ENCODE results near the gene TIAM2. TPM values are rescaled to one million over a fixed set of nuclear protein-coding genes. Genes with fewer than 3 reads are reported as not detected.

Gene TIAM2
- total and polyA plus RNA-seq, 12 donors: 4.0 to 24.7 (median 8.8) TPM

GRCh38 chr6:155142168-155143028, 147.3 kb downstream of the TIAM2 start:
- no peaks in the 10 kb centered on the region for H3K9me3 ChIP-seq (replicated peaks in 1 of 3)
- peak overlapping the region in 1 of 4 donors; percentile 44 for H3K4me3 ChIP-seq
- peaks cover 7 to 12% of the 10 kb centered on the region in 2 donors for H3K4me1 ChIP-seq (replicated peaks in 1 of 2)
- 63 to 72% (median 67%) methylated on average over 13 of the region's 13 CpGs for WGBS, 4 donors
- DNase-seq: no peak
- H3K27ac ChIP-seq: peak overlapping the region in 1 of 5 donors; percentile 28
- H3K27me3 ChIP-seq: no peaks in the 10 kb centered on the region
- TF ChIP-seq POLR2A (IDR thresholded peaks at IDR 0.05) (no peak), CTCF (IDR thresholded peaks at IDR 0.05) (no peak)
- H3K36me3 ChIP-seq (replicated peaks in 1 of 2): no peaks in the 10 kb centered on the region
- intact Hi-C loops (cut with DNase I): no loop called here

GRCh38 chr6:155143029-155143577, 148.0 kb downstream of the TIAM2 start:
- Histone ChIP-seq H3K36me3 (replicated peaks in 1 of 2) (no peaks in the 10 kb centered on the region), H3K9me3 (replicated peaks in 1 of 3) (no peaks in the 10 kb centered on the region), H3K27ac (peak overlapping the region in 2 of 5 donors; percentile 9 to 28), H3K27me3 (no peaks in the 10 kb centered on the region), H3K4me3 (peak overlapping the region in 2 of 4 donors; percentile 20 to 44), H3K4me1 (replicated peaks in 1 of 2) (peaks cover 7 to 12% of the 10 kb centered on the region in 2 donors)
- intact Hi-C loops (cut with DNase I): no loop called here
- DNase-seq: no peak
- no peak for TF ChIP-seq CTCF (IDR thresholded peaks at IDR 0.05)
- no peak for TF ChIP-seq POLR2A (IDR thresholded peaks at IDR 0.05)
- WGBS, 4 donors: 18 to 38% (median 28%) methylated on average over 4 of the region's 4 CpGs

GRCh38 chr6:155143578-155144106, 148.5 kb downstream of the TIAM2 start:
- Histone ChIP-seq H3K27me3 (no peaks in the 10 kb centered on the region), H3K36me3 (replicated peaks in 1 of 2) (no peaks in the 10 kb centered on the region), H3K4me1 (replicated peaks in 1 of 2) (peaks cover 7 to 12% of the 10 kb centered on the region in 2 donors), H3K4me3 (peak overlapping the region in 2 of 4 donors; percentile 20 to 44), H3K9me3 (replicated peaks in 1 of 3) (no peaks in the 10 kb centered on the region), H3K27ac (peak overlapping the region in 2 of 5 donors; percentile 9 to 28)
- 43 to 58% (median 49%) methylated on average over 7 of the region's 7 CpGs for WGBS, 4 donors
- TF ChIP-seq CTCF (IDR thresholded peaks at IDR 0.05) (no peak), POLR2A (IDR thresholded peaks at IDR 0.05) (no peak)
- intact Hi-C loops (cut with DNase I): no loop called here
- no peak for DNase-seq

- Histone ChIP-seq H3K27ac (no peak overlapping the region), H3K9me3 (replicated peaks in 1 of 3) (no peaks in the 10 kb centered on the region), H3K4me1 (replicated peaks in 1 of 2) (peaks cover 7 to 12% of the 10 kb centered on the region in 2 donors), H3K4me3 (no peak overlapping the region), H3K27me3 (no peaks in the 10 kb centered on the region), H3K36me3 (replicated peaks in 1 of 2) (no peaks in the 10 kb centered on the region)
- WGBS, 4 donors: 85 to 96% (median 93%) methylated on average over 4 of the region's 4 CpGs
- intact Hi-C loops (cut with DNase I): no loop called here
- no peak for TF ChIP-seq CTCF (IDR thresholded peaks at IDR 0.05)
- TF ChIP-seq POLR2A (IDR thresholded peaks at IDR 0.05): no peak
- DNase-seq: no peak
These were observed 151.1 kb downstream of the TIAM2 start for GRCh38 chr6:155146205-155146604.

All from adrenal gland (tissue), 12 donors.